ENCODE results near the gene ATG9B. TPM values are rescaled to one million over a fixed set of nuclear protein-coding genes. Genes with fewer than 3 reads are reported as not detected.
A peak's percentile ranks its signal among the peaks of the same experiment; 100 is the strongest.

The ATG9B gene
- total RNA-seq, 2 donors from 2014 or later, result not detected

- H3K36me3 ChIP-seq (replicated peaks in 1 of 2; ENCODE audit: insufficient read depth in 1 of 2, low read depth in 2 of 2), result no peaks in the 10 kb centered on the region
- WGBS, 2 donors, result 30% methylated on average over 7 of the region's 7 CpGs; no CpG with 5 or more reads in 1 of the 2 donors
- TF ChIP-seq POLR2A (IDR thresholded peaks at IDR 0.05), result no peak
- peaks cover 0 to 13% of the 10 kb centered on the region in 2 donors for H3K27me3 ChIP-seq
- peaks cover 23% of the 10 kb centered on the region for H3K4me1 ChIP-seq
- ATAC-seq, result no peak
- H3K9me3 ChIP-seq, result no peaks in the 10 kb centered on the region
- H3K4me3 ChIP-seq, result no peak overlapping the region
- intact Hi-C loops (cut with DNase I), result no loop called here
- no peak overlapping the region for H3K27ac ChIP-seq
- DNase-seq, result no peak
Measured at GRCh38 chr7:151010037-151010306, 14.3 kb downstream of the ATG9B start.

GRCh38 chr7:151009327-151010036 is 14.8 kb downstream of the ATG9B start:
- Histone ChIP-seq H3K27ac (no peak overlapping the region), H3K4me3 (no peak overlapping the region), H3K4me1 (peaks cover 23% of the 10 kb centered on the region), H3K36me3 (replicated peaks in 1 of 2; ENCODE audit: insufficient read depth in 1 of 2, low read depth in 2 of 2) (no peaks in the 10 kb centered on the region), H3K9me3 (no peaks in the 10 kb centered on the region), H3K27me3 (peaks cover 0 to 9% of the 10 kb centered on the region in 2 donors)
- DNase-seq (no peak), ATAC-seq (no peak)
- TF ChIP-seq POLR2A (IDR thresholded peaks at IDR 0.05) (no peak), CTCF (IDR thresholded peaks at IDR 0.05) (no peak)
- intact Hi-C loops (cut with DNase I), result no loop called here
- 8 to 45% methylated on average over 2 to 18 of the region's 22 CpGs for WGBS, 2 donors

GRCh38 chr7:151008511-151009323 is 15.6 kb downstream of the ATG9B start:
- Histone ChIP-seq H3K4me3 (no peak overlapping the region), H3K27ac (no peak overlapping the region), H3K9me3 (no peaks in the 10 kb centered on the region), H3K36me3 (replicated peaks in 1 of 2; ENCODE audit: insufficient read depth in 1 of 2, low read depth in 2 of 2) (no peaks in the 10 kb centered on the region), H3K27me3 (peaks cover 0 to under 1% of the 10 kb centered on the region in 2 donors), H3K4me1 (peaks cover 19% of the 10 kb centered on the region)
- 34 to 40% methylated on average over 19 to 40 of the region's 40 CpGs for WGBS, 2 donors
- intact Hi-C loops (cut with DNase I), result no loop called here
- DNase-seq (peak; percentile 63 to 80 (median 72)), ATAC-seq (peak; percentile 81)
- TF ChIP-seq POLR2A (IDR thresholded peaks at IDR 0.05) (no peak), CTCF (IDR thresholded peaks at IDR 0.05) (peak; percentile 57 to 85 (median 75))

GRCh38 chr7:151008143-151008510 is 16.2 kb downstream of the ATG9B start:
- WGBS, 2 donors, result 37 to 51% methylated on average over 11 of the region's 11 CpGs
- DNase-seq (peak in 1 of 4 donors; percentile 9), ATAC-seq (peak; percentile 13)
- intact Hi-C loops (cut with DNase I), result no loop called here
- Histone ChIP-seq H3K36me3 (replicated peaks in 1 of 2; ENCODE audit: insufficient read depth in 1 of 2, low read depth in 2 of 2) (no peaks in the 10 kb centered on the region), H3K4me1 (peaks cover 13% of the 10 kb centered on the region), H3K4me3 (no peak overlapping the region), H3K27me3 (no peaks in the 10 kb centered on the region), H3K27ac (no peak overlapping the region), H3K9me3 (no peaks in the 10 kb centered on the region)
- no peak for TF ChIP-seq POLR2A (IDR thresholded peaks at IDR 0.05)
- TF ChIP-seq CTCF (IDR thresholded peaks at IDR 0.05), result no peak

- ATAC-seq (no peak), DNase-seq (peak in 1 of 4 donors; percentile 10)
Measured at GRCh38 chr7:151007469-151007898, 16.8 kb downstream of the ATG9B start.

More at GRCh38 chr7:151007469-151007898, 16.8 kb downstream of the ATG9B start:
- Histone ChIP-seq H3K27me3 (no peaks in the 10 kb centered on the region), H3K36me3 (replicated peaks in 1 of 2; ENCODE audit: insufficient read depth in 1 of 2, low read depth in 2 of 2) (no peaks in the 10 kb centered on the region), H3K9me3 (no peaks in the 10 kb centered on the region), H3K27ac (no peak overlapping the region), H3K4me1 (peaks cover 10% of the 10 kb centered on the region), H3K4me3 (no peak overlapping the region)
- 78 to 80% methylated on average over 7 of the region's 7 CpGs for WGBS, 2 donors
- intact Hi-C loops (cut with DNase I), result no loop called here
- no peak for TF ChIP-seq CTCF (IDR thresholded peaks at IDR 0.05)
- no peak for TF ChIP-seq POLR2A (IDR thresholded peaks at IDR 0.05)

All from body of pancreas (tissue), 4 donors.